Mucosa of stomach (tissue), 1 donor: Measurements from ENCODE around the gene BTBD8.
A peak's percentile ranks its signal among the peaks of the same experiment; 100 is the strongest.
"Not testable (repeated sequence)": the region's sequence is repeated elsewhere in the genome, so short reads cannot be mapped to it uniquely, and the experiment has no call there.

Experiments used
- H3K27me3 ChIP-seq: one replicate; pipeline ENCODE4 v1.7.0; 2013; ENCODE audit warnings: mild to moderate bottlenecking, low read length; ENCODE audit not compliant: control insufficient read depth, insufficient read depth
- H3K36me3 ChIP-seq: one replicate; pipeline ENCODE4 v1.7.0; 2013; ENCODE audit warnings: low read length; ENCODE audit not compliant: control insufficient read depth, insufficient read depth
- H3K4me1 ChIP-seq: one replicate; pipeline ENCODE4 v1.7.0; 2013; ENCODE audit warnings: mild to moderate bottlenecking, low read length; ENCODE audit not compliant: control insufficient read depth, insufficient read depth
- H3K4me3 ChIP-seq: one replicate; pipeline ENCODE4 v1.7.0; 2013; ENCODE audit warnings: low read length
- H3K9ac ChIP-seq: one replicate; pipeline ENCODE4 v1.7.0; 2013; ENCODE audit warnings: mild to moderate bottlenecking, low read length, moderate library complexity
- H3K9me3 ChIP-seq: one replicate; pipeline ENCODE4 v1.7.0; 2013; ENCODE audit warnings: mild to moderate bottlenecking, low read length, moderate library complexity; ENCODE audit not compliant: control insufficient read depth
- donor health status: Pancreatic carcinoma.

The BTBD8 gene

DNA sequence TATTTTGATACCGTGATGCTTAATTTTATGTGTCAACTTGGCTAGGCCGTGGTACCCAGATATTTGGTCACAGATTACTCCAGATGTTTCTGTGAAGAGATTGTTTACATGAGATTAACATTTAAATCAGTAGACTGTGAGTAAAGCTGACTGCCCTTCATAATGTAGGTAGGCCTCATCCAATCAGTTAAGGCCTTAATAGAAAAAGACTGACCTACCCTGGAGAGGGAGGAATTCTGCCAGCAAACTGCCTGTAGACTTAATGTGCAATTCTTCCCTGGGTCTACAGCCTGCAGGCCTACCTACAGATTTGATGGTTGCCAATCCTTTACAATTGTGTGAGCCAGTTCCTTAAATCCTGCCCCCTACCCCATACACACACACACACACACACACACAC, 9.3 kb upstream of the BTBD8 start:
- Histone ChIP-seq H3K9ac (no peak overlapping the region), H3K36me3 (no peaks in the 10 kb centered on the region), H3K9me3 (no peaks in the 10 kb centered on the region), H3K27me3 (no peaks in the 10 kb centered on the region), H3K4me3 (no peak overlapping the region), H3K4me1 (no peaks in the 10 kb centered on the region)

DNA sequence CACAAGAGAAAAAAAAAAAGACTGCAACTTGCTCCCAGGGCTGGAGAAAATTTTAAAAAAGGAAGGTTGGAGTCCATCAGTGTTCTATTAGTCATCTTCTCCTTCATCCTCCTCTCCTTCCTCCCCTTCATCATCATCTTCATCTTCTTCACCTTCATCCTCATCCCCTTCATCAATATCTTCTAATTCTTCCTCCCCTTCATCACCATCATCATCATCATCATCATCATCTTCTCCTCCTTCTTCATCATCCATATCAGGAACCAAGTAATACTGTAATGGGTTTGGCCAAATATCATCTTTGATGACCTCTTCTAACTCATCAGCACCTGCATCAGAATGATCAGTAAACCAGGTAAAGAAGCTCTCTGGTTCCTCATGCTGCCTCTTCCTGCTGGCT, 5.7 kb upstream of the BTBD8 start:
- not testable (repeated sequence) for H3K27me3 ChIP-seq, H3K4me3 ChIP-seq, H3K4me1 ChIP-seq, H3K9ac ChIP-seq, H3K36me3 ChIP-seq, H3K9me3 ChIP-seq

DNA sequence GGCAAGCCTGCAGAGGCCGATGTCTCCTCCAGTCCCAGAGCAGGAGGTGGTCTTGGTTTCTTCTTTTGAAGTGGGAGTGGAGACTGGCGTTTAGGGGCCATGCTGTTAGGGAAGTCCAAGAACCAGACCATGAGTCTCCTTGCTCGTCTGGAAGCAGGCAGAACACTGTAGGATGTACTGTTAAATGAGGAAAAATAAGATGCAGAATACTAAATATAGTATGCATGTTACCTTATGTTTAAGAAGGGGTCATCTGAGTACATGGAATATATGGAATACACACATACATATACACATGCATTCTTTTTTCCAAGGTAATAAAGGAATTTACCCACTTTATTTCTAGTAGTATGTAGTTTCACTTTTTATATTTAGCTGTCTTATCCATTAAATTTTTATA, 4.8 kb upstream of the BTBD8 start, which contains the start of gene SETSIP:
TSS of gene SETSIP (minus strand) at position 101 of the 400 bp plus-strand sequence. CDS start at position 101, 0 bp downstream.
- Histone ChIP-seq H3K9me3 (no peaks in the 10 kb centered on the region), H3K27me3 (no peaks in the 10 kb centered on the region), H3K4me3 (no peak within 1 kb of the TSS), H3K4me1 (peaks cover 5% of the 10 kb centered on the region), H3K9ac (no peak within 1 kb of the TSS), H3K36me3 (no peaks in the 10 kb centered on the region)

DNA sequence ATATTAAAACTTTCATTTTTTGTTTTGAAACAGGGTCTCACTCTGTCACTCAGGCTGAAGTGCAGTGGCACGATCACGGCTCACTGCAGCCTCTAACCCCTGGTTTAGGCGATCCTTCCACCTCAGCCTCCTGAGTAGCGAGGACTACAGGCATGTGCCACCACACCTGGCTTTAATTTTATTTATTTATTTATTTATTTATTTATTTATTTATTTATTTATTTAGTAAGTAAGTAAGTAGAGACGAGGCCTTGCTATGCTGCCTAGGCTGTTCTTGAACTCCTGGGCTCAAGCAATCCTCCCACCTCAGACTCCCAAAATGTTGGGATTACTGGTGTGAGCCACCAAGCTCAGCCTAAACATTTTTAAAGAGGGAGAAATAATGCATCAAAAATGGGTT, 3.8 kb upstream of the BTBD8 start:
- Histone ChIP-seq H3K4me1 (peaks cover 5% of the 10 kb centered on the region), H3K4me3 (no peak overlapping the region), H3K27me3 (no peaks in the 10 kb centered on the region), H3K9ac (no peak overlapping the region), H3K9me3 (no peaks in the 10 kb centered on the region), H3K36me3 (no peaks in the 10 kb centered on the region)

DNA sequence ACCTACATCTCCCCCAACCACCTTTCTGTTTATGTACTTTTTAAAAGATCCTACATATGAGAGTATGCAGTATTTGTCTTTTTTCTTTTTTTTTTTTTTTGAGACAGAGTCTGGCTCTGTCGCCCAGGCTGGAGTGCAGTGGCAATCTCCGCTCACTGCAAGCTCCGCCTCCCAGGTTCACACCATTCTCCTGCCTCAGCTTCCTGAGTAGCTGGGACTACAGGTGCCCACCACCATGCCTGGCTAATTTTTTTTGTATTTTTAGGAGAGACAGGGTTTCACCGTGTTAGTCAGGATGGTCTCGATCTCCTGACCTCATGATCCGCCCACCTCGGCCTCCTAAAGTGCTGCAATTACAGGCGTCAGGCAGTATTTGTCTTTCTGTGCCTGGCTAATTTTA, 2.1 kb upstream of the BTBD8 start:
- not testable (repeated sequence) for H3K36me3 ChIP-seq, H3K4me3 ChIP-seq, H3K9ac ChIP-seq, H3K9me3 ChIP-seq, H3K27me3 ChIP-seq, H3K4me1 ChIP-seq

DNA sequence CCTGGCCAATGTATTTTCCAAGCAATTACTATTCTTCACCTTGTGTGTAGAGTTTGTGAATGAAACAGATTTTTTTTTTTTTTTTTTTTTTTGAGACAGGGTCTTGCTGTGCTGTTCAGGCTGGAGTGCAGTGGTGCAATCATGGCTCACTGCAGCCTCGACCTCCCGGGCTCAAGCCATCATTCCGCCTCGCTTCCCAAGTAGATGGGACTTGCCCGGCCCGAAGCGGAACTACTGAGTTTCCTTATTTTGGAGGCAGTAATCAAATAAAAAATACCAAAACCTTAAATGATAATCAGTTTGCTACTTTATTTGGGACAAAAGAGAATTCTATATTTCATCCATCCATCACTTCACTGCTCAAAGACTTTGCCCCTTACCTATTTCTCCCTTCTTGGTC, 704 bp upstream of the BTBD8 start:
- Histone ChIP-seq H3K27me3 (no peaks in the 10 kb centered on the region), H3K4me3 (no peak overlapping the region), H3K9me3 (no peaks in the 10 kb centered on the region), H3K9ac (no peak overlapping the region), H3K4me1 (peaks cover 5% of the 10 kb centered on the region), H3K36me3 (no peaks in the 10 kb centered on the region)

DNA sequence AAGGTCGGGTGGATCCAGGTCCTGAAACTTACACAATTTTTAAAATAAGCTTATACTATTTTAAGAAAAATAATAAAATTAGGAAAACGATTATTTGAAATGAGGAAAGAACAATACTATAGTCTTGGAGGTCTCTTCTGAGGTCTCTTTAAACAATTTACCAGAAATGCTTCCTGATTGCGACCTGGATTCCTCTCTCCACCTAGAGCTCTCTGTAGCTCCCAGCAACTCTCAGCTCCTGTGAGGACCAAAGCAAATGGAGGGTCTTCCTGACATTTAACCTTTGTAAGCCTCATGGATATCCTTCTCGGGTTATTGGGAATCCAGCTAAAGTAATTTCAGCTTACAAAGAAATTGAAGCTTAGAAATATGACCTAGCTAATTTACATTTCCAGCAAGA, 886 bp downstream of the BTBD8 start:
- no peaks in the 10 kb centered on the region for H3K27me3 ChIP-seq
- H3K9me3 ChIP-seq = peaks cover 5% of the 10 kb centered on the region
- peaks cover 5% of the 10 kb centered on the region for H3K4me1 ChIP-seq
- no peaks in the 10 kb centered on the region for H3K36me3 ChIP-seq
- peak overlapping the region; percentile 89 for H3K9ac ChIP-seq
- no peak overlapping the region for H3K4me3 ChIP-seq

DNA sequence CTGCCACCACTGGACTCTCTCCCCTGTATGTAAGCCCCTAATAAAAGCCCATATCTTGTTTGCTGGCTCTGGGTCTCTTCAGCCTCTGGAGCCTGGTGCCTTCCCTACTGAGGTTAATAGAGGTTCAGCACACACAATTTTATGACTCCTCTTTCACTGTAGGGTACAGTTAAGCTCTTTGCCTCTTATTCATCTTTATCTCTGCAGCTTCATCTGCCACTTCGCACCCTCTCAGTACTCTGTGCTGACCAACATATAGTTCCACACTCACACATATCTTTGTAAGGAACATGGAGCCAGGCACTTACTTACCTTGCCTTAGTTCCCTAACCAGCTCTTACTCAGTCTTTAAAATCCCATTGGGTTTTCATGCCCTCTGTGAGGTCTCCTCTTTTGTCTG, 4.5 kb downstream of the BTBD8 start:
- Histone ChIP-seq H3K36me3 (no peaks in the 10 kb centered on the region), H3K27me3 (no peaks in the 10 kb centered on the region), H3K4me3 (no peak overlapping the region), H3K9me3 (peaks cover 5% of the 10 kb centered on the region), H3K4me1 (peaks cover 4% of the 10 kb centered on the region), H3K9ac (no peak overlapping the region)

DNA sequence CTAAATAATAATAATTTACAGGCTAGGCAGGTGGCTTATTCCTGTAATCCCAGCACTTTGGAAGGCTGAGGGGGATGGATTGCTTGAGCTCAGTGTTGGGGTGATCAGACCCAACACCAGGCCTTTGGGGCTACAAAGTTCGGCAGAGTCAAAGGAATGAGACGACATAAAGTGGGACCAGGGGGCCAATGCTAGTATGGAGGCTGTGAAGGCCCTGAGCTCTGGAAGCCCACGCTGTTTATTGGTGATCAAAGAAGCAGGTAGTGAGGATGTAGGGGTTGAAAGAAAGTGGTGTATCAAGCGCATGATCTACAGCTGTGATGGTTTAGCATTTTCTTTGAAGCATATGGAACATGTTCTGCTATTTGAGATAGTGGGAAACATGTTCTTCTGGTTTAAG, 5.6 kb downstream of the BTBD8 start:
- Histone ChIP-seq H3K4me3 (no peak overlapping the region), H3K36me3 (no peaks in the 10 kb centered on the region)

DNA sequence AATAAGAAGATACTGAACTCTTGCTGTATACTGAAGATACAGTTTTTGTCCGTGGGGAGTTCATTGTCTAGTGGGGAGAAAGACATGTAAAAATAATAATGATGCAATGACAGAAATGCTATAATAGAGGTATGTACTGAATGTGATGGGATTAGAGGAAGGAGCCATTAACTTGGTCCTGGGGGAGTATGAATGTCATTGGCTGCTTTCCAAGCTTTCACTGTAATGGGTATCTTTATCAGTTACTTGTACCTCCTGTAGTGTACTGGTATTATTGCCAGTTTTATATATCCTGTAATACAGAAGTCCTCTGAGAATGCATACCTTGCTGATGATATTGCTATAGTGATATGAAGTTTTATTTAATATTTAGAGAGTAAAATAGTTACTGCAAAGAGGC, 7.4 kb downstream of the BTBD8 start:
- H3K36me3 ChIP-seq = no peaks in the 10 kb centered on the region

More for the DNA sequence above, 5.6 kb downstream of the BTBD8 start:
- Histone ChIP-seq H3K9ac (no peak overlapping the region), H3K4me1 (no peaks in the 10 kb centered on the region), H3K9me3 (peaks cover 5% of the 10 kb centered on the region), H3K27me3 (no peaks in the 10 kb centered on the region)

DNA sequence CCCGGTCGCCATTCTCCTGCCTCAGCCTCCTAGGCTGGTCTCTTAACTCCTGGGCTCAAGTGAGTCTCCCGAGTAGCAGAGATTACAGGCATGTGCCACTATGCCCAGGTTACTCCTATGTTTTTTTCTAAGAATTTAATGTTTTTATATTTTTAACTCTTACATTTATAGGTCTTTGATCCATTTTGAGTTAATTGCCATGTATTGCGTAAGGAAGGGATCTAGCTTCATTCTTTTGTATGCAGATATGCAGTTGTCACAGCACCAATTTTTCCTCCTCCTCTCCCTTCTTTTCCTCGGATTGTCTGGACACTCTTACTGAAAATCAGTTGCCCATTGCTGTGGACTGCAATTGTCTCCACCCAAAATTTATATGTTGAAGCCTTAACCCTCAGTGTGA, 11.5 kb downstream of the BTBD8 start:
- Histone ChIP-seq H3K27me3 (no peaks in the 10 kb centered on the region), H3K9me3 (no peaks in the 10 kb centered on the region), H3K36me3 (no peaks in the 10 kb centered on the region), H3K9ac (no peak overlapping the region), H3K4me3 (no peak overlapping the region), H3K4me1 (no peaks in the 10 kb centered on the region)

More for the DNA sequence above, 7.4 kb downstream of the BTBD8 start:
- H3K9ac ChIP-seq = no peak overlapping the region
- H3K27me3 ChIP-seq = no peaks in the 10 kb centered on the region
- no peaks in the 10 kb centered on the region for H3K4me1 ChIP-seq
- no peak overlapping the region for H3K4me3 ChIP-seq
- peaks cover 5% of the 10 kb centered on the region for H3K9me3 ChIP-seq

DNA sequence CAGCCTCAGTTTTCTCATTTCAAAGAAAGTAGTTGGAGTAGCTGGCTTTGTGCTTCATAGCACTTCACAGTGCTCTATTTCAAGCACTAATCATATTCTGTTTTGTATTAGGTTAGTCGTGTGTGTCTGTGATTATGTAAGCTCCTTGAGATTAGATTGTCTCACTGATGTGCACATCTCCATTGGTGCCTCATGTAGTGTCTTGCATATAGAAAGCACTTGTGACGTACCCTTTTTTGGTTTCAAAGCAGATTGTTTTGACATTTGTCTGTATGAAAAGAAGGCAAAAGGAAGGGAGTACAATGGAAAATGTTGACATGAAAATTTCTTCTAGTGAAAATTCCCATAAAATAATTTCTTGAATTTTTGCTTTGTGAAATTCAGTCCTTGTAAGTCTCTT, 13.9 kb downstream of the BTBD8 start:
- no peak overlapping the region for H3K9ac ChIP-seq
- H3K4me1 ChIP-seq = no peaks in the 10 kb centered on the region
- no peaks in the 10 kb centered on the region for H3K9me3 ChIP-seq
- no peaks in the 10 kb centered on the region for H3K36me3 ChIP-seq
- no peak overlapping the region for H3K4me3 ChIP-seq
- H3K27me3 ChIP-seq = no peaks in the 10 kb centered on the region

DNA sequence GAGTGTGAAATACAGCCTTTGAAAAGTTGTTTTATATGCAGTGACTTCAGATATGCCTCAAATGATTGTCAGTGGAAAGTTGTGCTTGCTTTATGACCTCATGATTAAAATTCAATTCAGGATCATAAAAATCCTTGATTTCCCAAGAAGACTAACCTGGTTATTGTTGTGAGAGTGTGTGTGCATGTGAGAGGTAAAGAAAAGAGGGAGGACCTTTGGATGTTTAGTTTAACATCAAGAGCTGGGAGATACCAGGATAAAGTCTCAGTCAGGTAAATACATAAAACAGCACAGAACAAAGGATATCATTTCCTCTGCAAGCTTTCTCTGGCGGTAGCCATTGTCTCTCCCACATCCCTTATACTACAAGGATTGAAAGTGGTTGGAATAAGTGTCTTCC, 14.4 kb downstream of the BTBD8 start:
- Histone ChIP-seq H3K4me3 (no peak overlapping the region), H3K9me3 (no peaks in the 10 kb centered on the region), H3K27me3 (no peaks in the 10 kb centered on the region), H3K4me1 (no peaks in the 10 kb centered on the region), H3K9ac (no peak overlapping the region), H3K36me3 (no peaks in the 10 kb centered on the region)
